Retinal pigment epithelial cell (primary cell): ENCODE measurements around the gene TMEM131L.

Source experiments
- DNase-seq: peaks from one replicate; pipeline ENCODE4 v3.0.0-alpha.2; 2010; ENCODE audit warnings: low read depth
- H3K4me3 ChIP-seq: 2 replicates; pipeline ENCODE4 v1.5.1; 2011; ENCODE audit warnings: mild to moderate bottlenecking, low read length, control low read depth, moderate library complexity
- CTCF ChIP-seq: conservative IDR thresholded peaks from 2 replicates; pipeline ENCODE4 v1.5.1; 2011; ENCODE audit warnings: low read depth, low read length, control low read depth, inconsistent platforms

Gene TMEM131L

GRCh38 chr4:153638011-153638410 is 171.9 kb downstream of the TMEM131L start:
- no peak overlapping the region for H3K4me3 ChIP-seq
- no peak for TF ChIP-seq CTCF
- DNase-seq = no peak

GRCh38 chr4:153638999-153639398 is 172.8 kb downstream of the TMEM131L start:
- TF ChIP-seq CTCF = no peak
- H3K4me3 ChIP-seq = no peak overlapping the region
- no peak for DNase-seq

GRCh38 chr4:153639833-153640802 is 174.0 kb downstream of the TMEM131L start:
- H3K4me3 ChIP-seq = no peak overlapping the region
- TF ChIP-seq CTCF = no peak
- DNase-seq = no peak

- TF ChIP-seq CTCF = no peak
- H3K4me3 ChIP-seq = no peak overlapping the region
- no peak for DNase-seq
Observed at GRCh38 chr4:153641532-153641931, 175.4 kb downstream of the TMEM131L start.

GRCh38 chr4:153643406-153644383 is 177.5 kb downstream of the TMEM131L start:
- DNase-seq = no peak
- TF ChIP-seq CTCF = peak; percentile 51
- H3K4me3 ChIP-seq = no peak overlapping the region

- H3K4me3 ChIP-seq = no peak overlapping the region
- DNase-seq = no peak
- peak; percentile 35 for TF ChIP-seq CTCF
Observed at GRCh38 chr4:153645183-153645582, 179.0 kb downstream of the TMEM131L start.
